ENCODE results near the gene JAG1.
A peak's percentile ranks its signal among the peaks of the same experiment; 100 is the strongest.

The JAG1 gene

DNA sequence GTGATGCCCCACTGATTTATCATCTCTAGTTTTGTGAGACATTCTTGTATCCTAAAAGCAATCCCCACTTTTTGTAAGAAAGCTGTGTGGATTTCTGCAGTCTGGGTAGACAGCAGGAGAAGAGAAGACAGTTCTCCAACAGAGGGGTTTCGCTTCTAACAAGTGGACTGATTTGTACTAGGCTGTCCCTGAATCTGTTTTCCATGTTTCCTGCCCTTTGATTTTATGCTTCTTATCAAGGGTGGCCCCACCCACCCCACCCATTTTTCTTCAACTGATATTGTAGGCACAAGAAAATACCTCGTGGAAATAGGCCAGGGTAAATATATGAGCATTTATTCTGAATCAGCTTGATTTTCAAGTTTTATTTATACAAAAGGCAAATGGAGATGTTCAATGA, 25.7 kb upstream of the JAG1 start:
- DNase-seq (ENCODE audit: low spot score), result no peak

DNA sequence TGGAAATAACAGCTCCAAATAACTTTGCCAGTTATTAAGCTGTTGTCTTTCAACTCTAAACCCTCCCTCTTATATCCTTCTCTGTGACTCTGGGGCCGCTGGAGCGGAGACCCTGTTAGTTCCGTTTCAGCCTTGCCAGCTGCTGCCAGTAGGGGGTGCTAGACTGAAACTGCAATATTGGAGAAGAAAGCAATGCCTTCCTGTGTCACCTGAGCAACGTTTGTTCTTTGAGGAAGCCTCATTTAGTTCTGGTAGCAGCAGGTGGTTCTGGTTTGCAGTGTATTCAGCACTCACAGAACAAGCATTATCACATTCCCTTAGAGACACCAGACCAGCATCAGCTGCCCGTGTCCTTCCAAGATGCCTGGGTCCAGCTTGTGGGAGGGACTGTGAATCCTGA, 22.9 kb upstream of the JAG1 start:
- no peak for DNase-seq (ENCODE audit: low spot score)

GRCh38 chr20:10689385-10689784, 15.6 kb upstream of the JAG1 start:
- no peak for DNase-seq (ENCODE audit: low spot score)

DNA sequence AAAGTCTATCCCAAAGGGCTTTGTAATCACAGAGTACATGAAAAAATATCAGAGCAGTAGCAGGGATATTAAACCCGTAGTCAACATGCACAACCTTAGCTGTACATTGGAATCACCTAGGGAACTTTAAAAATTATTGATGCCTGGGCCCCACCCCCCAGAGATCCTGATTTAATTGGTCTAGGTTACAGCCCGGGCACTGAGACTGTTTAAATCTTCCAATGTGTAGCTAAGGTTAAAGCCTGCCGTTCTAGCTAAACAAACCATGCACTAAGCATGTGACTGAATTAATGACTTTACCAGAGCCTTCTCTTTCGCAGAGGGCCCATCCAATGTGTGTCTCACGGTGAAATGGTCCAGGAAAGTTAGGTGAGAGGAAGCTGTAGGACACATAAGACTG, 14.1 kb upstream of the JAG1 start:
- no peak for DNase-seq (ENCODE audit: low spot score)

- no peak for DNase-seq (ENCODE audit: low spot score)
Observed at GRCh38 chr20:10686356-10687133, 12.7 kb upstream of the JAG1 start.

GRCh38 chr20:10683537-10683936, 9.7 kb upstream of the JAG1 start:
- no peak for DNase-seq (ENCODE audit: low spot score)

DNA sequence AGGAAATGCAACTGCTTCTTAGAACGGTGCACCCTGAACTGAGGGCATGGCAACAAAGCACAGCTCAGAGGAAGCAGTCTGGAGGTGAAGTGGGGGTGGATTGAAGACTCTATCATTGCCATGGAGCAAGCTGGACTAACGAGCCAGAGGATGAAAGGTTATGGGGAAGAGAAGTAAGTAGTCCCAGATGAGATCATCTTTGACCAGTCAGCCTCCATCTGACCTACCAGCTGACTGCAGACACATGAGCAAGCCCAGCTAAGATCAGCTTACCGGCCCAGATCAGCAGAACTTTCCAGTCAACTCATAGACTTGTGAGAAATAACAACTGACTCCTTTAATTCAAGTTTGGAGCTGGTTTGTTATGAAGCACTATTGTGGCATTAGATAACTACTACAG, 9.1 kb upstream of the JAG1 start:
- DNase-seq (ENCODE audit: low spot score), result no peak

- no peak for DNase-seq (ENCODE audit: low spot score)
Observed at GRCh38 chr20:10681494-10681893, 7.7 kb upstream of the JAG1 start.

- DNase-seq (ENCODE audit: low spot score), result no peak
Observed at GRCh38 chr20:10680571-10680970, 6.8 kb upstream of the JAG1 start.

DNA sequence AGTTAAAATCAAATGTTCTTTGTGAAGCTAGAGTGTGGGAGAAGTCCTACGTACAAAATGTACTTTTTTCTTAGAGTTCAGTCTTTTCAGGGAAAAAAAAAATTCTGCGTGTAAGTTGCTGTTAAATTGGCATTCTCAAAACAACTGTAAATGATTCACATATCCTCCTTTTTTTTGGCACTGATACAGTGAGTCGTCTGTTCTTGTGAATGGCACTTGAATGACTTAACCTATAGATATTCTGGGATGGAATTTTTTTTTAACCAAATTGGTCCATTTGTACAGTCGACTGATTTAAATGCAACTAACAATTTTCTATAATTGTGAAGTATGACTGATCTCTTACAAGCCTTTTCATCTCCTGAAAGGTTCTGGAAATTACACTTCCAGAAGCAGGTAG, 5.5 kb upstream of the JAG1 start:
- peak; percentile 61 for DNase-seq (ENCODE audit: low spot score)

DNA sequence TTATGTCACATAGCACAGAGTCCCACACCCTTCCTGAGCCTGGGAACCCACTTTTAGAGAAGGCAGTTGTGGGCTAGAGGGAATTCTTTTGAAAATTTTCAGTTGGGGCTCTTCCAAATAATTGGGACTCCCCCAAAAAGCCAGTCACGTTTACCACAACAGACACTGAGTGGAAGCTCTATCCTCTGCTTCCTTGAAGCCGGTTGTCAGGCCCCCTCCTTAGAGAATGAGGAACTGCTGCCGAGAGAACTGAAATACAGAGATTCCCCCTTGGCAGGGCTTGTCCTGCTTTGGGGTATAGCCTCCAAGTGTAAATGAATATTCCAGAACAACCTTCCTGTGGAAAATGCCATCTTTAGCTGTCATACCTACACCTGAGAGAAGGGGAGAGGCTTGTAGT, 2.7 kb upstream of the JAG1 start:
- no peak for DNase-seq (ENCODE audit: low spot score)

- no peak for DNase-seq (ENCODE audit: low spot score)
Observed at GRCh38 chr20:10675450-10675848, 1.6 kb upstream of the JAG1 start.

DNA sequence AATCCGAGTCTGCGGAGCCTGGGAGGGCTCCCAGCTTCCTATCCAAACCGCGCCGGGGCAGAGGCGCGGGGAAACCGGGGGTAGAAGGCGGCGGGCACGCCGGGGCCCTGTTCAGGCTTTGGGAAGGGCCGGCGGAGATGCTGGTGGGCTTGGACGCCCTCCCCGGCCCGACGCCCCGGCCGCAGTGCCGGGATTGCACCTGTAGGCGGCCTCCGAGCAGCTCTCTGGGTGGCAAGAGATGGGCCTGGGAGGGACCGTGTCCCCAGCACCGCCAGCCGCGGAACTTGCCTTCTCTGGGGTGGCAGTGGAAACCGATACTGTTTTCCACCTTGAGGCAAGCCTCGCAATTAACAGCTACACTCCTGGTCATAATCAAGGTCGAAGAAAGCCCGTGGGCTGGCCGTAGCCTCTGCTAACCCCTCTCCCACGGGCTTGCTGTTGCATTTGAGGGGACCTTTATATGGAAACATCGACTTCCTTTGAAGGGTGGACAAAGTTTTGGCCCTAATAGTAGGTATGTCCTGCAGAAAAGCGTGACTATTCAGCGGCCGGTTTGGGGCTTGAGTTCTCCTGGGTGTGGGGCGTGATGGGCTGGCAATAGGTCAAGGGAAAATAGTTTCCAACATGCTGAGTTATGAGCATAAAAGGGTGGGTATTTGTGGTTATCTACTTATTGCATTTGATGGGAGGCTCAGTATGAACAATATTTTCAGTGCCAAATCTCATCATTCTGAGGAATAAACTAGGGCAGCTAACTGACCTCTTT, 1.1 kb upstream of the JAG1 start:
- peak; percentile 77 for DNase-seq (ENCODE audit: low spot score)

- DNase-seq (ENCODE audit: low spot score), result peak; percentile 38
Observed at GRCh38 chr20:10673176-10673841, 490 bp downstream of the JAG1 start.

GRCh38 chr20:10672624-10673127, 1.1 kb downstream of the JAG1 start:
- DNase-seq (ENCODE audit: low spot score), result no peak

- no peak for DNase-seq (ENCODE audit: low spot score)
Observed at GRCh38 chr20:10671919-10672623, 1.7 kb downstream of the JAG1 start.

DNA sequence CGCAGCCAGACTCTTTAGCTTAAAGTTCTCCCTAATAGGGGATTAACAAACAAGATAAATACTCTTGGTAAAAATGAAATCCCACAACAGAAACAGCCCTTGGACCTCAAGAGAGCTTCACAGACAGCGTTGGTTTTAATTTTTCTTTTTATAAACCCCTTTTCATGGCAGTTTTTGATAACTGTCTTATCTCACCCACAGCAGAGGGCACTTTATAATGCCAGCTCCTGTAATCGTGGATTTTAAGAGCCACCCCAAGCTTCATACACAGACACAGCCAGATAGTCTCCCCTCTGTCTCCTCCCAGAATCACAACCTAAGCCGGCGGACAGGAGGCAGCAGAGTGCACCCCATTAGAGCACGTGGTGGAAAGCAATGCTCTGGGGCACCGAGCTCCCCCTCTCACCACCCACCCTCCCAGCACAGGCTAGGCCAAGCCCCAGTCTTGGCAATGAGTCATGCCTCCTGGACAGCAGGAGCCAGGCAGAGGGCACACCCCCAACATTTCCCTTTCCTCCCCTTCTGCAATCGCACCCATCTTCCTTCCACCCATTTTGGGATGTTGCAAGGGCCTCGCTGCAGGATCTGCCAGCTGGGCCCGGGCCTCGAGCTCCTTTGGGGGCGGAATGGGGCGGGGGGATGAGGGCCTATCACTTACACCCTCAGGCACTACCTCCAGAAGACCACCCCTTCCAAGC, 2.4 kb downstream of the JAG1 start:
- peak; percentile 46 for DNase-seq (ENCODE audit: low spot score)

- DNase-seq (ENCODE audit: low spot score), result no peak
Observed at GRCh38 chr20:10670501-10671220, 3.1 kb downstream of the JAG1 start.

DNA sequence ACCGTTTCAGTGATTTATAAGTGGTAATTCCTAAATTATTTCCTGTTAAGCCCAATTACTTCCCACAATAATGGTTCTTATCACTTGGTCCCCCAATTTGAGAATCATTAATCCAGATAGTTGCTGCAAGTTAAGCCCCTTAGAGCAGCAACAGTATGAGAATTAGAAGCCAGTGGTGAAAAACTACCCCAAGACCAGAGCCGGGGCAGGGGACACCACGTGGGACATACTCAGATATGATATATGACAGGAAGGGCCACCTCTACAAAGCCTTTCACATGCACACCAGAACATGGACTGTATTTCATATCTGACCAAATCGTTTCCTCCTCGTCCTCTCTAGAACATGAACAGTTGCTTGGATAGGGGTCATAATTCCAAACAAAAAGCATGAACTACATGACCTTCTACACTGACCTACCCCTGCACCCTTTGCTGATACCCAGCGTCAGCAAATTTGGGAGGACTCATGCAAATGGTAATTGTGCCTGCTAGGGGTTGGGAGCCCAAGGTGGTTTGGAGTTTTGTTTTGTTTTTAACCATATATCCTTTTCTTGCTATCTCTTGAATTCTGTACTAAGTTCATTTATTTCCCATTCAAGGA, 3.9 kb downstream of the JAG1 start:
- no peak for DNase-seq (ENCODE audit: low spot score)

- no peak for DNase-seq (ENCODE audit: low spot score)
Observed at GRCh38 chr20:10668677-10669368, 5.0 kb downstream of the JAG1 start.

Data from COLO829 (cell line).